Measurements from ENCODE around the gene BMPR1B. TPM values are rescaled to one million over a fixed set of nuclear protein-coding genes. Genes with fewer than 3 reads are reported as not detected.
"Not testable (repeated sequence)": the region's sequence is repeated elsewhere in the genome, so short reads cannot be mapped to it uniquely, and the experiment has no call there.

BMPR1B gene
- total RNA-seq, 1 donor from 2014 or later: 26.8 TPM

- Mint-ChIP-seq H3K27ac (ENCODE audit: unreplicated experiment) (peak overlapping the region; percentile 8), H3K4me3 (no peak overlapping the region), H3K9me3 (no peaks in the 10 kb centered on the region), H3K4me1 (no peaks in the 10 kb centered on the region), H3K36me3 (ENCODE audit: low read depth) (no peaks in the 10 kb centered on the region), H3K27me3 (ENCODE audit: low read depth) (no peaks in the 10 kb centered on the region)
- TF ChIP-seq CTCF (conservative IDR thresholded peaks at IDR 0.05): no peak
- no peak for DNase-seq (ENCODE audit: low read depth, low spot score)
Measured at GRCh38 chr4:94833394-94833793, 75.6 kb downstream of the BMPR1B start.

- Mint-ChIP-seq H3K27ac (ENCODE audit: unreplicated experiment) (no peak overlapping the region), H3K27me3 (ENCODE audit: low read depth) (no peaks in the 10 kb centered on the region), H3K36me3 (ENCODE audit: low read depth) (no peaks in the 10 kb centered on the region), H3K4me3 (no peak overlapping the region), H3K9me3 (no peaks in the 10 kb centered on the region), H3K4me1 (no peaks in the 10 kb centered on the region)
- no peak for TF ChIP-seq CTCF (conservative IDR thresholded peaks at IDR 0.05)
- no peak for DNase-seq (ENCODE audit: low read depth, low spot score)
Measured at GRCh38 chr4:94834501-94834900, 76.7 kb downstream of the BMPR1B start.

GRCh38 chr4:94841166-94841863 is 83.6 kb downstream of the BMPR1B start:
- not testable (repeated sequence) for H3K36me3 Mint-ChIP-seq (ENCODE audit: low read depth); H3K9me3 Mint-ChIP-seq; H3K27me3 Mint-ChIP-seq (ENCODE audit: low read depth); DNase-seq (ENCODE audit: low read depth, low spot score); H3K4me3 Mint-ChIP-seq
- Mint-ChIP-seq H3K27ac (ENCODE audit: unreplicated experiment) (peak overlapping the region; percentile 92), H3K4me1 (peaks cover 29% of the 10 kb centered on the region)

- no peaks in the 10 kb centered on the region for H3K27me3 Mint-ChIP-seq (ENCODE audit: low read depth)
- peaks cover 10% of the 10 kb centered on the region for H3K36me3 Mint-ChIP-seq (ENCODE audit: low read depth)
- no peak for DNase-seq (ENCODE audit: low read depth, low spot score)
- peak overlapping the region; percentile 12 for H3K27ac Mint-ChIP-seq (ENCODE audit: unreplicated experiment)
- peaks cover 29% of the 10 kb centered on the region for H3K4me1 Mint-ChIP-seq
- H3K9me3 Mint-ChIP-seq: no peaks in the 10 kb centered on the region
- TF ChIP-seq CTCF (conservative IDR thresholded peaks at IDR 0.05): no peak
- no peak overlapping the region for H3K4me3 Mint-ChIP-seq
Measured at GRCh38 chr4:94841864-94842221, 84.1 kb downstream of the BMPR1B start.

- H3K27ac Mint-ChIP-seq (ENCODE audit: unreplicated experiment): no peak overlapping the region
- peaks cover 29% of the 10 kb centered on the region for H3K4me1 Mint-ChIP-seq
- H3K27me3 Mint-ChIP-seq (ENCODE audit: low read depth): no peaks in the 10 kb centered on the region
- peaks cover 5% of the 10 kb centered on the region for H3K9me3 Mint-ChIP-seq
- no peak for TF ChIP-seq CTCF (conservative IDR thresholded peaks at IDR 0.05)
- no peak overlapping the region for H3K4me3 Mint-ChIP-seq
- peaks cover 10% of the 10 kb centered on the region for H3K36me3 Mint-ChIP-seq (ENCODE audit: low read depth)
- no peak for DNase-seq (ENCODE audit: low read depth, low spot score)
Measured at GRCh38 chr4:94843216-94843615, 85.5 kb downstream of the BMPR1B start.

GRCh38 chr4:94848326-94848725 is 90.6 kb downstream of the BMPR1B start:
- H3K27ac Mint-ChIP-seq (ENCODE audit: unreplicated experiment): no peak overlapping the region
- no peaks in the 10 kb centered on the region for H3K27me3 Mint-ChIP-seq (ENCODE audit: low read depth)
- H3K9me3 Mint-ChIP-seq: peaks cover 5% of the 10 kb centered on the region
- H3K4me1 Mint-ChIP-seq: peaks cover 11% of the 10 kb centered on the region
- TF ChIP-seq CTCF (conservative IDR thresholded peaks at IDR 0.05): no peak
- no peak for DNase-seq (ENCODE audit: low read depth, low spot score)
- H3K36me3 Mint-ChIP-seq (ENCODE audit: low read depth): peaks cover 3% of the 10 kb centered on the region
- H3K4me3 Mint-ChIP-seq: no peak overlapping the region

Measured in neural crest cell (in vitro differentiated cells).